Measurements from ENCODE around the gene TASP1.

- TF ChIP-seq, protein P1, sequence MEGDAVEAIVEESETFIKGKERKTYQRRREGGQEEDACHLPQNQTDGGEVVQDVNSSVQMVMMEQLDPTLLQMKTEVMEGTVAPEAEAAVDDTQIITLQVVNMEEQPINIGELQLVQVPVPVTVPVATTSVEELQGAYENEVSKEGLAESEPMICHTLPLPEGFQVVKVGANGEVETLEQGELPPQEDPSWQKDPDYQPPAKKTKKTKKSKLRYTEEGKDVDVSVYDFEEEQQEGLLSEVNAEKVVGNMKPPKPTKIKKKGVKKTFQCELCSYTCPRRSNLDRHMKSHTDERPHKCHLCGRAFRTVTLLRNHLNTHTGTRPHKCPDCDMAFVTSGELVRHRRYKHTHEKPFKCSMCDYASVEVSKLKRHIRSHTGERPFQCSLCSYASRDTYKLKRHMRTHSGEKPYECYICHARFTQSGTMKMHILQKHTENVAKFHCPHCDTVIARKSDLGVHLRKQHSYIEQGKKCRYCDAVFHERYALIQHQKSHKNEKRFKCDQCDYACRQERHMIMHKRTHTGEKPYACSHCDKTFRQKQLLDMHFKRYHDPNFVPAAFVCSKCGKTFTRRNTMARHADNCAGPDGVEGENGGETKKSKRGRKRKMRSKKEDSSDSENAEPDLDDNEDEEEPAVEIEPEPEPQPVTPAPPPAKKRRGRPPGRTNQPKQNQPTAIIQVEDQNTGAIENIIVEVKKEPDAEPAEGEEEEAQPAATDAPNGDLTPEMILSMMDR (IDR thresholded peaks at IDR 0.05) = no peak
- TF ChIP-seq SIN3A (IDR thresholded peaks at IDR 0.05; ENCODE audit: borderline replicate concordance, insufficient read depth, low read depth, low read length) (no peak), REST (IDR thresholded peaks at IDR 0.05; ENCODE audit: insufficient read depth in 1 of 2, low read depth in 2 of 2, low read length in 1 of 2) (no peak)
These were observed 191.1 kb downstream of the TASP1 start for GRCh38 chr20:13447385-13448180.

All from Panc1 (cell line).